ENCODE results near the gene ZNF394. TPM values are rescaled to one million over a fixed set of nuclear protein-coding genes. Genes with fewer than 3 reads are reported as not detected.

ZNF394 gene
- total and polyA plus RNA-seq, 2 of the 4 experiments (the other 2 are of a cell fraction), result 10.9 to 24.7 TPM

DNA sequence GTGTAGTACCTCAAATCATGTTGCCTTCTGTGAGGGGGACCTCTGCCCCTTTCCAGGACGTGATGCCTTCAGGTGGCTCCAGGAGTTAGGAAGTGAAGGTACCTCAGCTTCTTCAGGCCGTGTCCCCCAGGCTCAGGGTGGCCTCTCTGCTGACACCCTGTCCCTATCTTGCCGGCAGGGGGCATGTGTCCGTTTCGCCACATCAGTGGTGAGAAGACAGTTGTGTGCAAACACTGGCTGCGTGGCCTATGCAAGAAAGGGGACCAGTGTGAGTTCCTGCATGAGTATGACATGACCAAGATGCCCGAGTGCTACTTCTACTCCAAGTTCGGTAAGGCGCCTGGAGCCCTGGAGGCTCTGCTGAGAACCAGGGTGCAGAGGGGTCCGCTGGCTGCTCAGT lies 52.1 kb downstream of the ZNF394 start:
- intact Hi-C loops (cut with micrococcal nuclease) (no loop called here), in situ Hi-C loops (cut with MboI; ENCODE audit: low sequenced_read_pairs) (no loop called here), dilution Hi-C loops (cut with HindIII; ENCODE audit: low sequenced_read_pairs, unreplicated experiment) (no loop called here)
- Histone ChIP-seq H3K4me1 (ENCODE audit: control insufficient read depth, insufficient read depth, low read length) (no peaks in the 10 kb centered on the region), H3K23ac (ENCODE audit: low read depth, low read length) (no peak overlapping the region), H2BK20ac (ENCODE audit: low read depth, low read length) (no peak overlapping the region), H3K4me3 (ENCODE audit: insufficient read depth, low read depth, low read length) (no peak overlapping the region), H3K27me3 (ENCODE audit: control insufficient read depth, insufficient read depth, low read length) (no peaks in the 10 kb centered on the region), H2AK5ac (ENCODE audit: low read depth, low read length) (no peak overlapping the region), H4K91ac (ENCODE audit: insufficient read depth, low read depth, low read length) (no peak overlapping the region), H2AK9ac (replicated peaks; ENCODE audit: low read depth, low read length, poor library complexity) (no peak overlapping the region), H3K56ac (ENCODE audit: extremely low read depth, insufficient read depth, low read length) (no peak overlapping the region), H3K27ac (ENCODE audit: insufficient read depth, low read length) (no peak overlapping the region), H3K36me3 (ENCODE audit: control insufficient read depth, insufficient read depth, low read length) (peaks cover 67% of the 10 kb centered on the region), H4K5ac (ENCODE audit: low read depth, low read length) (no peak overlapping the region), H2BK5ac (ENCODE audit: low read depth, low read length, poor library complexity, severe bottlenecking) (no peak overlapping the region), H2BK15ac (ENCODE audit: low read depth, low read length) (no peak overlapping the region), H3K9me3 (ENCODE audit: control insufficient read depth, insufficient read depth, low read length) (no peaks in the 10 kb centered on the region), H3K4me2 (ENCODE audit: low read depth, low read length) (no peak overlapping the region), H3K79me1 (ENCODE audit: low read depth in 1 of 2, low read length in 2 of 2) (peaks cover 29 to 49% of the 10 kb centered on the region in 2 experiments), H3K14ac (replicated peaks; ENCODE audit: low read depth, low read length) (no peak overlapping the region), H4K8ac (ENCODE audit: low read depth in 2 of 2, low read length in 2 of 2) (no peak overlapping the region), H2BK120ac (ENCODE audit: low read depth, low read length) (no peak overlapping the region), H3K18ac (ENCODE audit: low read depth, low read length) (no peak overlapping the region), H4K20me1 (ENCODE audit: insufficient read depth, low read length) (peaks cover 21% of the 10 kb centered on the region), H3K9me1 (ENCODE audit: insufficient read depth, low read length) (no peaks in the 10 kb centered on the region), H2AFZ (replicated peaks; ENCODE audit: low read length, poor library complexity) (no peak overlapping the region), H3K9ac (ENCODE audit: low read depth, low read length) (no peak overlapping the region), H3K4ac (ENCODE audit: low read depth, low read length) (no peak overlapping the region)
- no peak for ATAC-seq (ENCODE audit: low read depth)
- TF ChIP-seq FOS (IDR thresholded peaks at IDR 0.05; ENCODE audit: low read depth, low read length), result no peak
- no peak for TF ChIP-seq MAFK (IDR thresholded peaks at IDR 0.05; ENCODE audit: low read depth, low read length)
- TF ChIP-seq RCOR1 (IDR thresholded peaks at IDR 0.05; ENCODE audit: insufficient replicate concordance, low read length), result no peak
- TF ChIP-seq MAZ (IDR thresholded peaks at IDR 0.05; ENCODE audit: borderline replicate concordance, low read depth, low read length), result no peak
- no peak for TF ChIP-seq RAD21 (IDR thresholded peaks at IDR 0.05; ENCODE audit: low read length)
- TF ChIP-seq CHD1 (IDR thresholded peaks at IDR 0.05; ENCODE audit: low read depth, low read length), result no peak
- TF ChIP-seq NFE2L2 (IDR thresholded peaks at IDR 0.05; ENCODE audit: low read depth, low read length), result no peak
- TF ChIP-seq USF2 (IDR thresholded peaks at IDR 0.05; ENCODE audit: low read depth, low read length), result no peak
- TF ChIP-seq POLR2A (IDR thresholded peaks at IDR 0.05; ENCODE audit: low read depth, low read length), result no peak
- no peak for TF ChIP-seq BHLHE40 (IDR thresholded peaks at IDR 0.05; ENCODE audit: low read depth, low read length)
- no peak for TF ChIP-seq ELK1 (IDR thresholded peaks at IDR 0.05; ENCODE audit: borderline replicate concordance, low read depth, low read length)
- no peak for TF ChIP-seq CTCF (conservative IDR thresholded peaks at IDR 0.05; ENCODE audit: low read depth, low read length)
- no peak for TF ChIP-seq CEBPB (IDR thresholded peaks at IDR 0.05; ENCODE audit: low read depth, low read length)
- TF ChIP-seq SMC3 (IDR thresholded peaks at IDR 0.05; ENCODE audit: low read depth, low read length), result no peak
- no peak for TF ChIP-seq RFX5 (IDR thresholded peaks at IDR 0.05; ENCODE audit: low read depth, low read length)
- TF ChIP-seq MXI1 (IDR thresholded peaks at IDR 0.05; ENCODE audit: borderline replicate concordance, low read depth, low read length), result no peak
- no peak for DNase-seq
- BruUV-seq (replicated peaks), result no TSS peak
- POLR2A ChIA-PET (ENCODE audit: unreplicated experiment), result interaction anchor here (0.6 kb wide), 1 partner anchor 89 kb away, joined by 8 read pairs; no protein-coding TSS in a partner anchor
- CTCF ChIA-PET, result interaction anchor here (0.6 kb wide), 2 partner anchors 45 to 314 kb away, joined by 4 read pairs; no protein-coding TSS in a partner anchor
- 96% methylated on average over 7 of the region's 10 CpGs; no CpG with 5 or more reads in 1 of the 2 experiments for WGBS, 2 experiments (ENCODE audit: extremely low coverage in 2 of 2, insufficient read length in 1 of 2)
